GM18502 (cell line): ENCODE measurements around the gene PACSIN3.
A peak's percentile ranks its signal among the peaks of the same experiment; 100 is the strongest.

ENCODE experiments used
- ATAC-seq: cut with Tn5 transposase; IDR thresholded peaks from one replicate; pipeline ENCODE4 v1.9.1; 2021; ENCODE audit warnings: mild to moderate bottlenecking; ENCODE audit not compliant: unreplicated experiment, poor library complexity

Gene PACSIN3

DNA sequence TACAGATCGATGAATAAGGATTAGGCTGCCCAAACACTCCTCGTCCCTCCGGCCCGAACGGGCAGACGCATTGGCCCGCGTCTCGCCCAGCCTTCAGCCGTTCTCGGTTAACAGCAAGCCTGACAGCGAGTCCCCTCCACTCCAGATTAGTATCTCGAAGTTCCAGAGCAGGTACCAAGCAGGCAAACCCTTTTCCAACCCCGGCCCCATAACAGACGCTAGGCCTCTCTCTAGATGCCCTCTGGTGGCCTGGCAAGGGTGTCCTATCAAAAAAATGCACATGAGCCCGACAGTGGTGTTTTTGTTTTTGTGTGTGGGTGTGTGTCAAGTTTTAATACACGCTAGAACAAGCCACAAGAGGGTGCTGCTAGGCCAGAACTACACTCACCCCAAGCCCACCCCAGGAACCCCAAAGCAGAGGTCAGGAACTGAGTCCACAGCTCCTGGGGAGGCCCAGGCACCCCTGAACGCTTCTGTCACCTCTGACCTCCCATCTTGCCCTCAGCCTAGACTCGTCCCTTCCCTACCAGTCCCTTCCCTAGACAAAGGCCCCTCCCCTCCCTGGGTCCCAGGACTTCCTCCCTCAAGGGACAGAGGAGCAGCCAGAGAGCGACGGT, 8.9 kb downstream of the PACSIN3 start:
- ATAC-seq, result peak; percentile 51

DNA sequence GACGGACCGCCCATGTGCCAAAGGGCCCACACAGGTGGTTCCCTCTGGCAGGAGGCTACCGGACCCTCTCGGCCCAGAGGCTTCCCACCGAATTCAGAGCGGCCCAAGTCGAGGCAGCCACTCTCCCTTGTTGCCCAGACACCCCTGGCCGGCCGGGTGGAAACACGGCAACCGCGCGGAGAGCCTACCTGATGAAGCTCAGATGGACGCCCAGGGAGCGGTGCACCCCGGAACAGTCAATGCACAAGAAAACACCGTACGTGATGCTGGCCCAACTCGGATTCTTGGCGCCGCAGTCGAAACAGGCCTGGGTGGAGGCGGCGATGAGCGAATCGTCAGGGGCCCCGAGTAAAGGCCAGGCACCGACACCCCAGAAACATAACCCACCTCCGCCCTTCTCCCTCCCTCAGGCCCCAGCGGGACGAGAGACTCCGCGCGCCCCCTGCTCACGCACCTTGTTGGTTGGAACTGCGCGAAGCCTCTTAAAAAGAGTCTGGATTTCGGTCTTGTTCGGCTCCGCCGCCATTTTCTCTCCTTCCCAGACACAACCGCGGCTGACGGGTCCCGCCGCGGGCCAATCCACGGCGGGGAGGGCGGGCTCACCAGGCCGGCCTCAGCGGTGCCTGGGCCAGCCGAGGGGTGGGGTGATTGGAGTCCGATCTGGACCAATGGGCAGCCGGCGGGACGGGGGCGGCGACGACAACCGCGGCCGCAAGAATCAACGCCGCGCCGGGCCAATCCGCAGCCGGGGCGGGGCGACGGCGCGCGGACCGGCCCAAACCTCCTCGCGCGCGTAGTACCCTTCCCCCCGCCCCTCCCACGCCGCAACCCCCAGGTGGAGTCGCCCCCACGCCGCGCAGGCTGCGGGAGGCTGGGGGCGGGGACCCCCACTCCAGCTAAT, 9.7 kb downstream of the PACSIN3 start, which contains the start of gene ARFGAP2:
Gene ARFGAP2, minus strand, starts transcription at position 552 of the 901 bp plus-strand sequence. Its CDS starts 26 bp downstream, at position 526.
- peak; percentile 87 for ATAC-seq

DNA sequence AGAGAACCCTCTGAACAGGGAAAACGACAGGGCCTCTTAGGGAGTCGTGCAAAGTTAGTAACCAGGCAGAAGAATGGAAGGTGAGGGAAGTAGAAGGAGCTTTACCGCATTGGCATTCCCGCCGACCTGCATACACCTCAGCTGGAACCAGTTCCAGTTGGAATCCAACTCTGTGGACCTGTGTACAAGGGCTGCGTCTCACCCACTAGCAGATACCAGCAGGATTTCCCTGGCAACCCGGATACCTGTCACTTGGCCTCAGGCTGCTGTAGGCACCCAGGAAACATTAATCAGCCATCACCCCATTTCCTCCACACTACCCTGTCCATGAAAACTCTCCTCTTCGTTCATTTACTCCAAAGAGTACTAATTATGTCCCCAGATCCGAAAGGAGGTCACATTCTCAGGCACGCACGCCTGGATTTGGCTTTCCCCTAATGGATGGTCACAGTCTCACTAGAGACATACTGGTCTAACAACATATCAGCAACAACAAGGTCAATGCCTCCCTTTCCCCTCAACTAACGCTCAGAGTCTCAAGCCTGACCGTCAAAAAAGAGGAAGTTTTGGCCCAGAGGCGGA, 10.4 kb downstream of the PACSIN3 start:
- no peak for ATAC-seq

DNA sequence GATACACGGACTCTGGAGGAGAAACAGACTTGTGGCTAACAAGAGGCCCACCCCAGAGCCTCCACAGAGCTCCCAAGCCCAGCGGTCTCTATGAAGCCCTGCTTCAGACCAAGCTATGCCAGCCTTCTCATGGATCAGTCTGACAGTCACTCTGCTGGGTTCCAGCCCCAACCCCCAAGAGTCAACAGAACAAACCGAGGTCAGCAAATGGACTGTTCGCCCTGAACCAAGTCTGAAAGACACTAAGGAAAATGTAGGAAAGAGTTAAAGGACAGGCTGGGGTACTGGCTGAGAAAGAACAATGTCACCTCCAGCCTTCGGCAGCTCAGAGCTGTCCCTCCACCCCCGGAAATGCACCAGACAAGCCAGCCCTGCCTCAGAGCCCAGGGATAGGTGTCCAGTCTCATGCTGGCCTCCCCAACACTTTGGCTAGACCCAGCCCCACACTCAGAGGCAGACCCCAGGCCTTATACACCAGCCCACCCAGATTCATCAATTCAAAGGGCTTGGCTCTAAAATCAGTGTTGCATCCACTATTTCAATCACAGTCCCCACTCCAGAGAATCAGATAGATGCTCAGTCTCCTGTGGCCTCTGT, 13.4 kb downstream of the PACSIN3 start:
- ATAC-seq, result no peak

DNA sequence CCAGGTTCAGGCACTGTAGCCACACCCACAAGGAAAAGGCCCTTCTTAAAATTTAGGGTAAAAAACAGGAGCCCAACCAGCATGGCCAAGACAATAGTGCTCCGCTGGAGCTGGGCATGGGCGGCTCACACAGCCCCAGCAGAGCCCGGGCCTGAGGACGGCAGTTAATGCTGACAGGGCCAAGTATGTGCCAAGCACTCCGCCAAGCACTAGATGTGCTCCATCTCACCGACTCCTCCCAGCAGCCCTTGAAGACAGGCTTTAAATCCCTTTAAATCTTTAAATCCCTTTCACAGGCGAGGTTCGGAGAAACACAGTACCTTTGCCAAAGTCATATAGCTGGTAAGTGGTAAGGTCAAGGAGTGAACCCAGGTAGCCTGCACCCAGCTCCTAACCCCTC, 14.4 kb downstream of the PACSIN3 start:
- no peak for ATAC-seq

DNA sequence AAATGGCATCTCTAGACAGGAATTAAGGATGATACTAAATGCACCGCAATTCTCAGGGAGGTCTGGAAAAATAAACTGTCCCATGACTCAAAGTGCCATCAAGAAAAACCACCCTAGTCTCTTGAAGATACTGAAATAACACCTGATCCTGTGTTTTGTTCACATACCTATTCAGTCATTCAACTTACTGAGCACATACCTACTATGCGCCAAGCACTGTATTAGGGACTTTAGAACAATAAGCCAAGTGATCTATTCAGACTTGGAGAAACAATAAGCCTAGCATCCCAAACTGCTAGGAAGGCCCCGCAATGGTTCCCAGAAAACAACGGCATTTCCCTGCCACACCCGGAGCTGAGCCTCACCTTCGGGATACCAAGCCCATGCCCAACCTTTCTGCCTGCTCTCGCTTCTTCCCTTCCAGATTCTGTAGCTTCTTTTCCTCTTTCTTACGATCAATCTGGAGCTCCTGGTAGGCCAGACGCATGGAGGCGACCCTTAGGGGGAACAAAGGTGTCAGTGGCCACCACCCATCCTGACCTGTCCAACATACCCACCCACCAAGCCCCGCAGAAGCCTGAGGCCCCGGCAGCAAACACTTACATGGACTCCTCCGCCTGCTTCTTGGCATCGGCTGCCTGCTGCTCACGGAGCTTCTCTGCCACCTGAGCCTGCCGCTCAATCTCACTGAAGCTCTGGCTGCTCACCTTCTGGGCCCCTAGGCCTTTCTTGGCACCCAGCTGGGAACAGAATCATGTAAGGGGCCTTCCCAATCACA, 15.0 kb downstream of the PACSIN3 start:
- ATAC-seq, result no peak

DNA sequence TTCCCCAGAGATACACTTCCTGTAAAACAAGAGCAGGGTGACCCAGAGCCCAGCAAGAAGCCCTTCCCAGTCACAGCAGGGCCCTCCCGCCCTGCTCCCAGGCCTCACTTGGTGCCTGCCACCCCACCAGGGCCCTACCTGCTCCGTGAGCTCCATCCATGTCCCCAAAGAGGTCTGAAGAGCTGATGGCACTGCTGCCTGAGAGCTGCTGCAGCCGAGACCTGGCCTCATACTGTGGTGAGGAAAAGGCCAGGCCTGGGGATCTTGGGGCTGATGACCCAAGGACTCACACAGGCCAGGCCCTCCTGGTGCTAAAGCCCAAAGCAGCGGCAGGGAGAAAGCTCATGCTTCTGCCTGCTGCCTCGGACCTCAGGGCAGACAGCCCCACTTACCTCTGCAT, 19.9 kb downstream of the PACSIN3 start:
- no peak for ATAC-seq

DNA sequence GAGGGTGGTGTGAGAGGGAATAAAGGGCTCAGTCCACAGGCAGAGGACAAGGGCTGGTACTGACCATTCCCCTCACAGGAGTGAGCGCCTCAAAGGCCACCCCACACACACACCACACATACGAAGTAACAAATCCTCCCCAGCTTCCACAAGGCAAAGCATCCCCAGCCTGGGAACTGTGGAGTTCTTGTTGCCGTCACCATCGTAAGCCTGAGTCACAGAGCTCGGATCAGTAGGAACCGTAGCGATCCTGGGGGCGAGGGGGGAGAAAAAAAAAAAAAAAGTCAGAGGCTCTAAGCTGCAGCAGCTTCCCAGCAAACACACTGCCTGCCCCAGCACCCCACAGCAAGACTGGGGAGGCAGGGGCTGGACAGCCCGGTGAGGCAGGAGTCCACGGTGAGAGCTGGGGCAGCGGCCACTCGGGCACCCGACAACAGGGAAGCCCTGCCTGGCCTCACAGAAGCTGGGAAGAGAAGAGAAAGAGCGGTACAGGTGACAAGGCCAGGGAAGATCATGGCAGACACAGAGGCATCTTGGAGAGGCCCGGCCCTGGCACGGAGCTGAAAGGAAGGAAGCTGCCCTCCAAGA, 20.9 kb downstream of the PACSIN3 start:
- no peak for ATAC-seq

DNA sequence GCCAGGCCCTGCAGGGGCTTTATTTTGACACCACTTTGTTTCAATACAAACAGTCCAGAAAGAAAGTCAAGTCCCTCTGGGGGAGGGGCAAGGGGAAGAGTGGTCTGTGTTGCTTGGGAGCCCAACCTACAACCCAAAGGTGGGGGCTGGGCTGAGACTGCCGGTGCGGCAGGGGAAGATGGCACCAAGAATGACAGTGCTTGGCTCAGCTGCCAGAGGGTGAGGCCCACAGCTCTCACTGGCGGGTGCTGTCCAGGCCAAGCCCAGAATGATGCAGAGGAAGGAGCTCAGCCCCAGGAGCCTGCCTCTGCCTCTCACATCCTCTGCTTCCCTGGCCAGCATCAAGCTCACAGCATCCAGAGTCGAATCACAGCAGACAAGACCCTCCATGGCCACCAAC, 21.9 kb downstream of the PACSIN3 start:
- ATAC-seq, result no peak

DNA sequence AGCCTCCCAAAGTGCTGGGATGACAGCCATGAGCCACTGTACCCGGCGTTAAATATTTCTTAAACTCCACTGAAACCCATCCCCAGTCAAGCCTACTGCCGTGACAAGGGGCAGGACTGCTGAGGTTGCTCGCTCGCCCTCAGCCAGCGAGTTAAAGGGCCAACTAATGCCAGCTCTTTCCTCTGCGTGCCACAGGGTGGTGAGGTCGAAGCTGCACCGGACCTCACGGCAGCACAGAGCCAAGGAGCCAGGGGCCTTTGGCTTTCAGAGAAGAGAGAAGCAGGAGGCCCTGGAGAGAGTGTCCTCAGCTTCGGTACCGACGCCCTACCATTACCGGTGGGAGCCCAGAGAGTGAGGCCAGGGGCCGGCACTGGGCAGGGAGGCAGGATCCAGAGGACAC, 22.3 kb downstream of the PACSIN3 start:
- ATAC-seq, result no peak

DNA sequence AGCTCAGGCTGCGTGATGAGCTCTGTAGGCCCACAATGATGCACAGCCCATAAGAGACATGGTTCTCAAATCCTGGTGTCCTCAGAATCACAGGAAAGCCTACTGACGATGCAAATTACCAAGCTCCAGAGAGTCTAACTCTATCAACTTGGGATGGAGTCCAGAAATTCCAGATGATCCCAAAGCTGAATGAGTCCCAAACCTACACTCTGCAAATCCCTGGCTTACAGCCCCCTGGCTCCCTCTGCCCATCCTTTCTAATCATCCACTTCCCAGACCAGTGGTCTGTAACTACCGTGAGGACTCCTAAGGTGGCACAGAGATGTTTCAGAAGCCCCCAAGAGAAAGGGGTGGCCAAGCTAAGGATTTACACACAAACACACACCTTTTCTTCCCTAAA, 23.0 kb downstream of the PACSIN3 start:
- no peak for ATAC-seq

DNA sequence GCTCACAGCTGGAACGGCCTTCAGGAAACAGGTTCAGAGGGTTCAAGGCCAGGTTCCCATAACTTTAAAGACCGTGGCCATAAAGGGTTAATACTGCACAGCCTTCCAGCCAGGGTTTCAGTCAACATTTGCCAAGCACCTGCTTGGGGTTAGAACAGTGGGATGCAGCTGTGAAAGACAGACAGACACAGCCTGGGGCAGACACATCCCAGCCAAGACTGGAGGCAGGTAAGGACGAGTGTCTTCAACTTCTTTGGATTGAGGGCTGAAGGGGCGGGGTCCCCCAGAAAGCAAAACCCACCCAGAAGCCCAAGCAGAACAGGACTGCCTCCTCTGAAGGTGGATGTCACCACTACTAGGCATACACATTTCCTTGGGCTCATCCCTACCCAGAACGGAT, 23.8 kb downstream of the PACSIN3 start:
- ATAC-seq, result no peak

DNA sequence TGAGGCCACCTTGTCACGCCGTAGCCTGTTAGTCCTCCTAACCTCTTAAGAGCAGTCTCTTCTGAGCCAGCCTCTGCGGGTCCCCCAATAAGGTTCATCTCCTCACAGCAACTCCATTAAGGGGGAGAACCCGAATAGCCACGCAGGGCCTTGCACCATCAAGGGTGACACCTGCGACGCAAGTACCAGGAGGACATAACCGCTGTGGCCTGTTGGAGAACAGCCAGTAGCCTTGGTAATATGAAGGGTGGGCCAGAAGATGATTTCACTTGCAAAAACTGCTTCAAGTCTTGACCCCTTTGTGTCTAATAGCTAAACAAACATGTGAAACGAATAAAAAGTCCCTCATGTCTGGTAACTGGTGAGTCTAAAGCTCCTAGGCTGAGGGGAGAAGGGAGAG, 24.3 kb downstream of the PACSIN3 start:
- ATAC-seq, result no peak

DNA sequence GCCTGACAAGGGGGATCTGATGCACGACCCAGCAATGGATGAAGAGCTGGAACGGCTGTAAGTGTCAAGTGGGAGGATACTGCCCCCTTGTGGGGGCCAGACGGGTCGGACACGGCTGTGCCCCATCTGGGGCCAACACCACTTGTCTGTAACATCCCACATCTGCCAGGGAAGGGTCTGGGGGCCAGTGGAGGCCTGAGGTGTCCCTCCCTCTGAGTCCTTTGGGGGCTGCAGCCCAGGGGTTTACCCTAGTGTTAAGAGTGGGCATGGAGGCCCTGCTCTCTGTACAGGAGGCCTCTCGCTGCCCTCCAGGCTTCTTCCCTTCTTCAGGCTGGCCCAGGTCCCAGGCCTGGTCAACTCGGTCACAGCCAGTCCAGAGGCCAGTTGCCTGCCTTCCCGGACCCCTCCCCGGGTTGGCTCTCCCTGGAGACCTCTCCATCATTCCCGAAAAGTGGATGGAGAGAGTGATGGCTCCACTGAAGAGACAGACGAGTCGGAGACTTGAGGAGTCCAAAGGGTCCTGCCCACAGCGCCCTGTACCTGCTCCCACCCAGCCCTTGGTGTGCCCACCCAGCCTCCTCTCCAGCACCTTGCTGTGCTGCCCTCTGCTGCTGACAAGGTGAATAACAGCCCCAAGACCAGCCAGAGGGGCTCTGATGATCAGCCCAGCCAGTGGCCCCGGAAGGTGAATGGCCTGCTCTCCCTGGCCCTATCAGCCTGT, 24.9 kb downstream of the PACSIN3 start:
- ATAC-seq, result no peak

DNA sequence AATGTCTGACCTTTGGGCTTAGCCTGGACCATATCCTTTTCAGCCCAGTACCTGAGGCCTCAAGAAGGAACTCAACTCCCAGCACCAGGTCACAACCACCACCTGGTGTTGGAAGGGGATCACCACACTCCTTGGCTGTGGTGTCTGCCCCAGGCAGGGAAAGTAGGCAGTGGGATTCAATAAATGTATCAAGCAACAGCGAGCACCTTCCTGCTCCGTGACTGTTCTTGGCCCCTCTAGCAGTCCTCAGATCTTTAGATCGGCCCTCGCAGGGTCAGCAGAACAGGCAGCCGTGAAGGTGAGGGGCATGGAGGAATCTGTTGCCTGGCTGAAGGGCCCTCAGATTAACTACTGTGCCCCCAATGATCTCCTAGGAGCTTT, 25.5 kb downstream of the PACSIN3 start:
- ATAC-seq, result no peak

DNA sequence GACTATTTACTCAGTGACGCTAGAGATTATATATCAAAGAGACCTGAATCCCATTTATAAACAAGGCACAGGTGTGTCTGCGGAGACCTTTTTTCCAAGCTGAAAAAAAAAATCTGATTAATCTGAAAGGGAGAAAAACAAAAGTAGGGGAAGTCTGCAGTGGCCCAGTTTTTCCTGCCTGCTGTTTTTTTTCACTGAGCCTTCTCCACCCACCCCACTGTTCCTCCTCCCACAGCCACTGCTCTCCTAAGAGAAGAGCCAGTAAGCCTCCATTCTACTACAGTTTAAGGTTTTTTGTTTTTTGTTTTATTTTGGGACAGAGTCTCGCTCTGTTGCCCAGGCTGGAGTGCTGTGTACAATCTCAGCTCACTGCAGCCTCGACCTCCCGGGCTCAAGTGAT, 28.0 kb downstream of the PACSIN3 start:
- ATAC-seq, result no peak

DNA sequence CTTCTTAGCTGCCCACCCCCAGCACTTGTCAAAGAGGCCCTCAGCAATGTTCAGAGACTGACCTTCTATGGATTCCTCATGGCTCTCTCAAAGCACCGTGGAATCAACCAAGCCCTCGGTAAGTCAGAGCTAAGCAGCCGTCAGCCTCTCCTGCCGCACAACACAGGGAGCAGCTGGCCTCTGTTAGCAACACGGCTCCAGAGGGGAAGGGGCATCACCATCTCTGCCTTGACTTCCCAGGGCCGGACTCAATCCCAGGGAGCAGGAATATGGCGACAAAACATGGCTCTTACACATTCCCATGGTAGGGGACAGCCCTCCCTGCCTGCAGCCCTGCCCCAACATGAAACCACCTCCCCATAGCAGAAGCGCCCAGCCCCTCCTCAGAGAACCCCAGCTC, 28.4 kb downstream of the PACSIN3 start:
- ATAC-seq, result no peak

DNA sequence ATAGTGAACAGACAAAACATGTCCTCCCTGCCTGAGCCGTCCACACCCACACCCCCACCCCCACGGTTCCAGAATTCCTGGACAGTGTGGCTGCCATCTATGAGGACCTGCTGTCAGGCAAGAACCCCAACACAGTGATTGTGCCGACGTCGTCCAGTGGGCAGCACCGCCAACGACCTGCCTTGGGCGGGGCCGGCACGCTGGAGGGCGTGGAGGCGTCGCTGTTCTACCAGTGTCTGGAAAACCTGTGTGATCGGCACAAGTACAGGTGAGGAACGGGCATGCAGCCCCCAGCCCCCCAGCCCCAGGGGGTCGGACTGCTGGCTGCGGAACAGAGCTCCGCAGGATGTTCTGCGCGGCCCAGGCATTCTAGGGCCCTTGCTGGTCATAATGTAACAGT, 29.3 kb downstream of the PACSIN3 start:
- ATAC-seq, result no peak

DNA sequence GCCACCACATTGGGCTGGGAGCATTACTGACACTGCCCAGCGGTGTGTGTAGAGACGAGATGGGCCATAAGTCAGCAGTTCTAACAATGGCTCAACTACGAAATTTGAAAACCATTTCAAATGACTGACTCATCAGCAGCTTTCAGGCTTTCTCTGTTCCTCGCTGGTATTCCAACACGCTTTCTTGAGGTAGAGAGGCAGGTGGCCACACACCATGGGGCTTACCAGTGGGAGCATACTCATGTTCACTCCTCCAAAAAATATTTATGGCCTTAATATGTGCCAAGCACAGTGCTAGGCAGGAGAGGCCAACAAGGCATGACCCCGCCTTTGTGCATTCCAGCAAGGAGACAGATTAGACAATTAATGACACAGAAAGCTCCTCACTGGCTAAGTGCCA, 29.9 kb downstream of the PACSIN3 start:
- ATAC-seq, result no peak
